ENCODE results near the gene SCNM1. TPM values are rescaled to one million over a fixed set of nuclear protein-coding genes. Genes with fewer than 3 reads are reported as not detected.

Gene SCNM1
- total RNA-seq, 6 experiments from 2014 or later, result 7.5 to 13.2 (median 8.5) TPM

GRCh38 chr1:151131701-151132334 lies 34.1 kb upstream of the SCNM1 start:
- no peaks in the 10 kb centered on the region for H3K27me3 ChIP-seq
- H3K4me3 ChIP-seq, result peak overlapping the region; percentile 17 to 41 (median 26)
- no peaks in the 10 kb centered on the region for H3K36me3 ChIP-seq
- ATAC-seq, result peak; percentile 15 to 29 (median 24)
- intact Hi-C loops (cut with DNase I), result no loop called here
- TF ChIP-seq CTCF (IDR thresholded peaks at IDR 0.05) (no peak), POLR2A (IDR thresholded peaks at IDR 0.05) (no peak)
- DNase-seq, result peak in 1 of 3 donors; percentile 36
- no peaks in the 10 kb centered on the region for H3K9me3 ChIP-seq
- H3K27ac ChIP-seq, result no peak overlapping the region
- H3K4me1 ChIP-seq, result no peaks in the 10 kb centered on the region
- WGBS (ENCODE audit: insufficient coverage, low coverage, low lambda C conversion rate, missing lambda C conversion rate), result 48% methylated on average over 25 of the region's 39 CpGs

- H3K4me1 ChIP-seq, result no peaks in the 10 kb centered on the region
- no peak overlapping the region for H3K4me3 ChIP-seq
- WGBS (ENCODE audit: insufficient coverage, low coverage, low lambda C conversion rate, missing lambda C conversion rate), result 78% methylated on average over 36 of the region's 74 CpGs
- intact Hi-C loops (cut with DNase I), result no loop called here
- H3K36me3 ChIP-seq, result no peaks in the 10 kb centered on the region
- TF ChIP-seq POLR2A (IDR thresholded peaks at IDR 0.05) (no peak), CTCF (IDR thresholded peaks at IDR 0.05) (no peak)
- H3K27me3 ChIP-seq, result no peaks in the 10 kb centered on the region
- ATAC-seq (no peak), DNase-seq (no peak)
- no peak overlapping the region for H3K27ac ChIP-seq
- H3K9me3 ChIP-seq, result no peaks in the 10 kb centered on the region
Measured at GRCh38 chr1:151132335-151133017, 33.5 kb upstream of the SCNM1 start.

GRCh38 chr1:151133018-151133806 lies 32.7 kb upstream of the SCNM1 start:
- TF ChIP-seq POLR2A (IDR thresholded peaks at IDR 0.05) (no peak), CTCF (IDR thresholded peaks at IDR 0.05) (no peak)
- DNase-seq (no peak), ATAC-seq (no peak)
- no peaks in the 10 kb centered on the region for H3K9me3 ChIP-seq
- no peaks in the 10 kb centered on the region for H3K4me1 ChIP-seq
- intact Hi-C loops (cut with DNase I), result no loop called here
- H3K4me3 ChIP-seq, result no peak overlapping the region
- 85% methylated on average over 5 of the region's 65 CpGs for WGBS (ENCODE audit: insufficient coverage, low coverage, low lambda C conversion rate, missing lambda C conversion rate)
- H3K36me3 ChIP-seq, result no peaks in the 10 kb centered on the region
- no peaks in the 10 kb centered on the region for H3K27me3 ChIP-seq
- no peak overlapping the region for H3K27ac ChIP-seq

GRCh38 chr1:151134396-151134795 lies 31.5 kb upstream of the SCNM1 start:
- no peaks in the 10 kb centered on the region for H3K27me3 ChIP-seq

More at GRCh38 chr1:151134396-151134795, 31.5 kb upstream of the SCNM1 start:
- H3K9me3 ChIP-seq, result no peaks in the 10 kb centered on the region
- intact Hi-C loops (cut with DNase I), result no loop called here
- no peaks in the 10 kb centered on the region for H3K36me3 ChIP-seq
- DNase-seq (no peak), ATAC-seq (peak; percentile 36 to 60 (median 53))
- no peaks in the 10 kb centered on the region for H3K4me1 ChIP-seq
- no peak overlapping the region for H3K4me3 ChIP-seq
- no peak overlapping the region for H3K27ac ChIP-seq
- 92% methylated on average over 2 of the region's 3 CpGs for WGBS (ENCODE audit: insufficient coverage, low coverage, low lambda C conversion rate, missing lambda C conversion rate)
- TF ChIP-seq CTCF (IDR thresholded peaks at IDR 0.05), result no peak
- no peak for TF ChIP-seq POLR2A (IDR thresholded peaks at IDR 0.05)

All from right lobe of liver (tissue), 6 donors.